CD14-positive monocyte (primary cell): ENCODE results near the gene ITGA2. TPM values are rescaled to one million over a fixed set of nuclear protein-coding genes. Genes with fewer than 3 reads are reported as not detected.

Source experiments
- DNase-seq, 3 donors: peaks; one replicate each; pipeline ENCODE4 v3.0.0-alpha.2; 2011 to 2022
- H2AFZ ChIP-seq: 2 replicates; pipeline ENCODE4 v1.6.0; 2012; ENCODE audit warnings: mild to moderate bottlenecking, low read depth, low read length, inconsistent platforms; ENCODE audit not compliant: insufficient read depth, poor library complexity, severe bottlenecking
- H3K27ac ChIP-seq, 2 donors: 1 replicate in 1 of 2; 2 replicates in 1 of 2; pipeline ENCODE4 v1.5.1; 2012 to 2013; ENCODE audit warnings: low read length in 2 of 2, control low read depth in 1 of 2, inconsistent platforms in 1 of 2, low read depth in 1 of 2, mild to moderate bottlenecking in 1 of 2
- H3K27me3 ChIP-seq, 2 donors: one replicate each; pipeline versions ENCODE4 v1.6.0 to v1.6.1; 2011 to 2013; ENCODE audit warnings: low read length in 2 of 2; ENCODE audit not compliant: control insufficient read depth in 2 of 2, insufficient read depth in 2 of 2
- H3K36me3 ChIP-seq, 2 donors: replicated peaks in 1 of 2; 1 replicate in 1 of 2; 2 replicates in 1 of 2; pipeline versions ENCODE4 v1.5.1 to v1.6.1; 2012 to 2013; ENCODE audit warnings: low read length in 2 of 2, control low read depth in 1 of 2, inconsistent platforms in 1 of 2, mild to moderate bottlenecking in 1 of 2; ENCODE audit not compliant: insufficient read depth in 2 of 2, control insufficient read depth in 1 of 2
- H3K4me1 ChIP-seq, 2 donors: 1 replicate in 1 of 2; 2 replicates in 1 of 2; pipeline versions ENCODE4 v1.5.1 to v1.6.1; 2012 to 2013; ENCODE audit warnings: low read length in 2 of 2, control low read depth in 1 of 2, inconsistent platforms in 1 of 2, mild to moderate bottlenecking in 1 of 2, moderate library complexity in 1 of 2; ENCODE audit not compliant: insufficient read depth in 2 of 2, control insufficient read depth in 1 of 2
- H3K4me2 ChIP-seq: replicated peaks from 2 replicates; pipeline ENCODE3; 2012; ENCODE audit warnings: low read length, moderate library complexity, mild to moderate bottlenecking; ENCODE audit not compliant: poor library complexity, severe bottlenecking; ENCODE audit errors: extremely low read depth
- H3K4me3 ChIP-seq, 3 experiments: fragments of 200-600 bp in 1 of 3; sonication (generic) in 1 of 3; replicated peaks in 1 of 3; 1 replicate in 2 of 3; 2 replicates in 1 of 3; pipeline ENCODE4 v1.5.1; 2011 to 2013; ENCODE audit warnings: low read length in 3 of 3, mild to moderate bottlenecking in 3 of 3, control low read depth in 2 of 3, low read depth in 2 of 3, inconsistent platforms in 1 of 3, moderate library complexity in 1 of 3
- H3K79me2 ChIP-seq: 2 replicates; pipeline ENCODE4 v1.6.0; 2012; ENCODE audit warnings: mild to moderate bottlenecking, control low read depth, inconsistent platforms, low read length, moderate library complexity; ENCODE audit not compliant: insufficient read depth
- H3K9ac ChIP-seq: 2 replicates; pipeline ENCODE4 v1.6.0; 2017; ENCODE audit warnings: low read length, mild to moderate bottlenecking; ENCODE audit not compliant: insufficient read depth, poor library complexity, severe bottlenecking
- H3K9me3 ChIP-seq, 2 donors: replicated peaks in 1 of 2; 1 replicate in 1 of 2; 2 replicates in 1 of 2; pipeline versions ENCODE4 v1.5.1 to v1.6.1; 2012 to 2013; ENCODE audit warnings: low read length in 2 of 2, control low read depth in 1 of 2; ENCODE audit not compliant: control insufficient read depth in 1 of 2, insufficient read depth in 1 of 2
- H4K20me1 ChIP-seq: 2 replicates; pipeline ENCODE4 v1.6.0; 2012; ENCODE audit warnings: mild to moderate bottlenecking, low read length, control low read depth, moderate library complexity; ENCODE audit not compliant: insufficient read depth
- H3K27ac Mint-ChIP-seq, 7 donors: one replicate each; pipeline ENCODE4 v1.8.0; 2020; ENCODE audit warnings: mild to moderate bottlenecking in 7 of 7, mixed read lengths in 7 of 7, moderate library complexity in 6 of 7, inconsistent platforms in 2 of 7
- H3K27me3 Mint-ChIP-seq, 3 donors: one replicate each; pipeline ENCODE4 v1.8.0; 2021 to 2022; ENCODE audit warnings: low read depth in 3 of 3, mild to moderate bottlenecking in 3 of 3, mixed read lengths in 3 of 3, moderate library complexity in 3 of 3, inconsistent platforms in 1 of 3
- H3K36me3 Mint-ChIP-seq, 2 donors: one replicate each; pipeline ENCODE4 v1.8.0; 2020; ENCODE audit warnings: mixed read lengths in 2 of 2, inconsistent platforms in 1 of 2, mild to moderate bottlenecking in 1 of 2
- H3K4me1 Mint-ChIP-seq: one replicate; pipeline ENCODE4 v1.8.0; 2020; ENCODE audit warnings: mild to moderate bottlenecking, mixed read lengths
- H3K4me3 Mint-ChIP-seq, 2 donors: one replicate each; pipeline ENCODE4 v1.8.0; 2020; ENCODE audit warnings: mild to moderate bottlenecking in 2 of 2, mixed read lengths in 2 of 2, moderate library complexity in 1 of 2
- H3K9me3 Mint-ChIP-seq, 7 donors: one replicate each; pipeline ENCODE4 v1.8.0; 2020 to 2022; ENCODE audit warnings: mixed read lengths in 7 of 7, mild to moderate bottlenecking in 6 of 7, moderate library complexity in 6 of 7, inconsistent platforms in 2 of 7
- CTCF ChIP-seq: fragments of 200-600 bp; IDR thresholded peaks from one replicate; pipeline ENCODE4 v1.8.0; 2022; ENCODE audit warnings: antibody characterized with exemption, mild to moderate bottlenecking
- WGBS: methylation state at CpG from one replicate; pipeline ENCODE4 v1.1.5; 2013; ENCODE audit warnings: missing lambda C conversion rate; ENCODE audit not compliant: insufficient coverage; 5-methylcytosine and 5-hydroxymethylcytosine counted together
- intact Hi-C, 2 donors: fragments of 100-400 bp; cut with micrococcal nuclease; formaldehyde crosslinking; loops; one replicate each; pipeline versions ENCODE4 v1.15.0 to v1.15.1; 2023
- polyA plus RNA-seq, 3 donors: library from polyadenylated mRNA; depleted of rRNA in 1 of 3; unstranded in 2 of 3; stranded (reverse) in 1 of 3; fragments of 300-500 nt in 2 of 3; fragments of >200 nt in 1 of 3; fragmentation: Illumina TruSeq in 2 of 3; gene quantifications; 1 replicate in 2 of 3; 2 replicates in 1 of 3; pipeline ENCODE4 v1.2.3, GENCODE V29; 2012 to 2021

ITGA2 gene
- polyA plus RNA-seq, 3 donors, result not detected

GRCh38 chr5:53100606-53101005 lies 111.5 kb downstream of the ITGA2 start:
- Histone ChIP-seq H3K9me3 (no peaks in the 10 kb centered on the region), H3K36me3 (peaks cover 27 to 60% of the 10 kb centered on the region in 2 donors), H3K79me2 (no peaks in the 10 kb centered on the region), H3K27ac (no peak overlapping the region), H3K9ac (no peak overlapping the region), H3K4me3 (no peak overlapping the region), H2AFZ (no peak overlapping the region), H3K4me1 (no peaks in the 10 kb centered on the region), H4K20me1 (no peaks in the 10 kb centered on the region), H3K27me3 (no peaks in the 10 kb centered on the region), H3K4me2 (no peak overlapping the region)
- no CpG with 5 or more reads among the region's 2 CpGs for WGBS
- DNase-seq, result no peak
- intact Hi-C loops, result no loop called here
- no peaks in the 10 kb centered on the region for H3K9me3 Mint-ChIP-seq
- H3K4me3 Mint-ChIP-seq, result no peak overlapping the region
- H3K27ac Mint-ChIP-seq, result no peak overlapping the region
- H3K36me3 Mint-ChIP-seq, result peaks cover 53 to 56% of the 10 kb centered on the region in 2 donors
- no peak for TF ChIP-seq CTCF
- no peaks in the 10 kb centered on the region for H3K4me1 Mint-ChIP-seq
- H3K27me3 Mint-ChIP-seq, result no peaks in the 10 kb centered on the region

- Mint-ChIP-seq H3K9me3 (peaks cover 0 to 1% (median 0%) of the 10 kb centered on the region in 7 donors), H3K27me3 (peaks cover 0 to under 1% (median 0%) of the 10 kb centered on the region in 3 donors), H3K4me3 (no peak overlapping the region), H3K36me3 (peaks cover 28 to 34% of the 10 kb centered on the region in 2 donors), H3K4me1 (peaks cover 15% of the 10 kb centered on the region), H3K27ac (no peak overlapping the region)
- no peak overlapping the region for H3K9ac ChIP-seq
- H3K4me2 ChIP-seq, result no peak overlapping the region
- no peaks in the 10 kb centered on the region for H3K9me3 ChIP-seq
- H2AFZ ChIP-seq, result no peak overlapping the region
- no peak overlapping the region for H3K27ac ChIP-seq
- no peaks in the 10 kb centered on the region for H3K27me3 ChIP-seq
- TF ChIP-seq CTCF, result no peak
- WGBS, result no CpG with 5 or more reads among the region's 5 CpGs
- intact Hi-C loops, result no loop called here
- no peak for DNase-seq
- no peaks in the 10 kb centered on the region for H3K79me2 ChIP-seq
- peaks cover 13 to 16% of the 10 kb centered on the region in 2 donors for H3K36me3 ChIP-seq
- no peaks in the 10 kb centered on the region for H4K20me1 ChIP-seq
- H3K4me1 ChIP-seq, result peaks cover 10 to 15% of the 10 kb centered on the region in 2 donors
- no peak overlapping the region for H3K4me3 ChIP-seq
Measured at GRCh38 chr5:53105611-53106300, 116.6 kb downstream of the ITGA2 start.
